Neural progenitor cell (in vitro differentiated cells): ENCODE results near the gene HYAL3.

Experiments used
- EZH2 ChIP-seq: fragments of 200-600 bp; sonication (generic); IDR thresholded peaks from 2 replicates; pipeline ENCODE4 v1.6.1; 2017; ENCODE audit warnings: antibody characterized with exemption, mild to moderate bottlenecking, moderate library complexity
- EZH2phosphoT487 ChIP-seq: fragments of 200-600 bp; sonication (generic); IDR thresholded peaks from 2 replicates; pipeline ENCODE4 v1.6.1; 2017; ENCODE audit warnings: antibody characterized with exemption
- TF ChIP-seq, protein P1 (sequence below): fragments of 200-600 bp; sonication (generic); IDR thresholded peaks from 2 replicates; pipeline ENCODE4 v1.5.1; 2017; ENCODE audit warnings: antibody characterized with exemption, mild to moderate bottlenecking

- TF ChIP-seq, protein P1, sequence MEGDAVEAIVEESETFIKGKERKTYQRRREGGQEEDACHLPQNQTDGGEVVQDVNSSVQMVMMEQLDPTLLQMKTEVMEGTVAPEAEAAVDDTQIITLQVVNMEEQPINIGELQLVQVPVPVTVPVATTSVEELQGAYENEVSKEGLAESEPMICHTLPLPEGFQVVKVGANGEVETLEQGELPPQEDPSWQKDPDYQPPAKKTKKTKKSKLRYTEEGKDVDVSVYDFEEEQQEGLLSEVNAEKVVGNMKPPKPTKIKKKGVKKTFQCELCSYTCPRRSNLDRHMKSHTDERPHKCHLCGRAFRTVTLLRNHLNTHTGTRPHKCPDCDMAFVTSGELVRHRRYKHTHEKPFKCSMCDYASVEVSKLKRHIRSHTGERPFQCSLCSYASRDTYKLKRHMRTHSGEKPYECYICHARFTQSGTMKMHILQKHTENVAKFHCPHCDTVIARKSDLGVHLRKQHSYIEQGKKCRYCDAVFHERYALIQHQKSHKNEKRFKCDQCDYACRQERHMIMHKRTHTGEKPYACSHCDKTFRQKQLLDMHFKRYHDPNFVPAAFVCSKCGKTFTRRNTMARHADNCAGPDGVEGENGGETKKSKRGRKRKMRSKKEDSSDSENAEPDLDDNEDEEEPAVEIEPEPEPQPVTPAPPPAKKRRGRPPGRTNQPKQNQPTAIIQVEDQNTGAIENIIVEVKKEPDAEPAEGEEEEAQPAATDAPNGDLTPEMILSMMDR, result no peak
- TF ChIP-seq EZH2, result no peak
- no peak for TF ChIP-seq EZH2phosphoT487
Observed at GRCh38 chr3:50323092-50323600, 23.9 kb upstream of the HYAL3 start.
